HG03064 (cell line): ENCODE results near the gene SUDS3.

Experiments used
- ATAC-seq: cut with Tn5 transposase; IDR thresholded peaks from one replicate; pipeline ENCODE4 v1.9.1; 2021; ENCODE audit warnings: low read depth; ENCODE audit not compliant: unreplicated experiment

The SUDS3 gene

DNA sequence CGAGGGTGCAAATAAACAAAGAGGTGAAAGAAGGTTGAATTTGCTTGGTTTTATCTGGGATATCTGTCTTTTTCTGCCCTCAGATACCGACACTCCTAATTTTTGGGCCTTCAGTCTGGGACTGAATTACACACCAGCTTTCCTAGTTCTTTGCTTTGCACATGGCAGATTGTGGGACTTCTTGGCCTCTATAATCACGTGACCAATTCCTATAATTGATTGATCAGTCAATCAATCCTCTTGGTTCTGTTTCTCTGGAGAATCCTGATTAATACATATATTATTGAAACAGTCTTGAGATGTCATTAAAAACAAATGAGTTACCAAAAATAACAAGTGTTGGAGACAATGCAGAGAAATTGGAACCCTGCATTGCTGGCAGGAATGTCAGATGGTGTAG is 62.7 kb downstream of the SUDS3 start:
- no peak for ATAC-seq

DNA sequence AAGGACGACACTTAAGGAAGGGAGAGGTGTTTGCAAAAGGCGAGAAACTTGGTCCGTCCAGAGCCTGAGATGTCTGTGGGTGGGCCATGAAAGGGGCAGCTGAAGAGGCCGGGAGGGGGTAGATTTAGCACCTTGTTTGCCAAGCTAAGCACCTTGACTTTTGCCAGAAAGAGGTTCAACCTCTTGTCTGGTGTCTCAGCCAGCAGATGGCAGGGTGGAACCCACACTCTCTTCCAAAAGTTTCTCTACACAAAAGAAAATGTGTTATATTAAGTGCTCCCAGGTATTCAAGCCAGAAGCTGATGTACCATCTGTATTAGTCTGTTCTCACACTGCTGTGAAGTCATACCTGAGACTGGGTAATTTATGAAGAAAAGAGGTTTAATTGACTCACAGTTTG is 69.9 kb downstream of the SUDS3 start:
- no peak for ATAC-seq

DNA sequence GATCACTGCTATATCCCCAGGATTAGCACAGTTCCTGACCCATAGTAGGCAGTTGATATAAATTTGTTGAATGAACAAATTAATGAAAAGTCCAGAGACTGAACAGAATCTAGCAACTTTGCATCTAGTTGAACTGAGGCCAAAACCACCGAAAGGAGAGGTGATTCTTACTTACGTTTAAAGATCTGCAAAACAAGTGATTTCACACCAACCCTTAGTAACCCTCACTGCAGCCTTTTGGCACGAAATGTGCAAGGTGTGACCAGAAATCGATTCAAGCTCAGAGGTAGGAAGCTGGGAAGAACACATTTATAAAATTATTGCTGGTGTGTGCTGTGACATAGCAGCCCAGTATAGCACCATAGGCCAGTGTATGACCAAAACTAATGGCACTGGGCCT is 70.8 kb downstream of the SUDS3 start:
- ATAC-seq, result no peak

DNA sequence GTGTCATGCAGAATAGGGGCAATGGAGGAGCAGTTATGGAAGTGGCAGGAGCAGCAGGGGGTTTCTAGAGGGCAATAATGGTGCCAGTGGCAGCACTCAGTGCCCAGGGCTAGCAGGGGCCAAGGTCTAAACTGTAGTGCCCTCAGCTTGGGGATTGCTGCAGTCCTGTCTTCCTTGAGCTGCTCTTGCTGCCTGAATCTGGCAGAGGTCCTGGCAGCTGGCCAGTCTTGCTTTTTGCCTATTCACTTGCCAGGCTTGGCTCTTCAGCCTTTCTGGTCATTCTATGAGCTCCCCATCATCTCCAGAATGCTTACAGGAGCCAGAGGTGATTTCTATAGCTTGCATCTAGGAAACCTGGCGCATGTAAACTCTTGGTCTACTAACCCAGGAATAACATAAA is 72.0 kb downstream of the SUDS3 start:
- no peak for ATAC-seq

DNA sequence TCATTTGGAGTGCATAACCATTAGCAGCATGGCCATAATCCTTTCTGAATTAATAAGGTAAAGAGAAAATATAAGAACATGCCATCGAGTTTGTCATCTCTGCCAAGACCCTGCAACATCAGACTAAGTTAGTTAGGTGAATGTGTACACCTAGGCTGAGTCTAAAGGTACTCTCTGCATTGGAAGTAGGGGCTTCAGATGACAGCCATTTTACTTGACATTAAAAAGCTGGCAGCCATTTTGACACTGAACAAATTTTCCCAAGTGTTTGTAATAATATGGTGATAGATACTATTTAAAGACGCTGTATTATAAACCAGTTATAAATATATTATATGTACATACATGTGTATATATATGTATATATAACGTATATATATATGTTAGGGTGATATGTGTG is 79.0 kb downstream of the SUDS3 start:
- no peak for ATAC-seq

DNA sequence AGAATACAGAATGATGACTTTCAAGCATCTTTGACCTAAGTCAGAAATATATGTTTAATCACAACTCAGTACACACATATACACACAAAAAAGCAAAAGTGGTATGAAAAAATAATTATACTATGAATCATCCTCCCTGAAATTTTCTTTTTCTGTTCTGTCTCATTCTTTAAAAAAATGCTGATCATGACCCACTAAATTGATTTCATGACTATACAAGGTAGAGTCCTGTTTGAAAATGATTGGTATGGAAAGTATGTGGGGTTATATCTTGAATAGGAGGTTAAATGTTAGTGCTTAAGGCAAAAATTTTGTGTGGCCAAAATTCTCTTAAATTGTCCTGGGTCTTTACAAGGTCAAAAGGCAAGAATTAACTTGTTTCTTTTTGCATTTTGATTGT is 80.4 kb downstream of the SUDS3 start:
- ATAC-seq, result no peak

DNA sequence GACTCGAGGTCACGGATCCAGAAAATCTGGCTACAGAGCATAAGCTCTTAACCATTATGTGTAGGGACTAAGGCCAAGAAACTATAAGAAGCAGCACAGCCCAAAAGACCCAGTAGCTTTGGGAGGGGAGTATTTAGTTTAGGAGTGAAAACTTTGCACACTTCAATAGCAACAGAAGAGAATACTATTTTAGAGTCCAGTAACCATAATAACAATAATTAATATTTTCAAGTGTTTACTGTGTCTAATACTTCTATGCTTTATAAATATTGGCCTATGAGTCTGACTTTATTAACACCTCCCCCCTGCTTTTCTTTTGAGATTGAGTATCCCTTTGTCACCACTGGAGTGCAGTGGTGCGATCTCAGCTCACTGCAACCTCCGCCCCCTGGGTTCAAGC is 82.8 kb downstream of the SUDS3 start:
- ATAC-seq, result no peak

DNA sequence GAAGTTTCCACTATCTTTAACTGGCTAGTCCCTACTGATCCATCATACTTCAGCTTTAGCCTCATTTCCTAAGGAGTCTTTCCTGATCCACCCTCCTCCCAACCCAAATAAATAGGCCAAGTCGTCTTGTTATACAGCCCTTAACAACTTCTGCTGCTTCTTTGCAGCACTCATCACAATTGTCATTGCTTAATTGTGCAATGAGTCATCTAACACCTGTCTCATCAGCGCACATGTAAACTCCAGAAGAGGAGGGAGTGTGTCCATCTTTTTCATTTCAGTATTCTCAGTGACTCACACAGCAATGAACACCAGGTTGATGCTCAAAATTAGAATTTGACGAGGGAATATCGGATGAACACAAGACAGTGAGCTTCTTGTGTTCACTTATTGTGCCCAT is 87.3 kb downstream of the SUDS3 start:
- ATAC-seq, result no peak

DNA sequence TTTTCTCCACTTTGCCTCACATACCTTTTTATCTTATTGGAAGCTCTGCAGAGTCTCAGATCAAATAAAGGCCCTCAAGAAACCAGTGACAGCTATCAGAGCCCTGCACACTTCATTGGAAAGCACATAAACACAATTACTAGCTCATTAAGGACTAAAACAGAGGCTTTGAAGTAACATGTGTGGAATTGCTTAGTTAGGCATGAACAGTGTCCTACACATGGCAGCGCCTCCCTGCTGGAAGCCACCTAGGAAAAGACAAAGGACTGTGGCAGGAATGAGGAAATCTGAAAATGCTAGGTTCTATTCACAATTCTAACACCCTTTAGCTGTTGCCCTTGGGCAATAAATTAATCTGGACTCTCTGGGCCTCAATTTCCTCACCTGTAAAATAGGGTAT is 89.4 kb downstream of the SUDS3 start:
- ATAC-seq, result no peak
